ENCODE results near the gene SYNJ2. TPM values are rescaled to one million over a fixed set of nuclear protein-coding genes. Genes with fewer than 3 reads are reported as not detected.

SYNJ2 gene
- polyA plus RNA-seq, 10 donors = 8.0 to 12.8 (median 9.7) TPM

GRCh38 chr6:158010591-158011477 lies 29.2 kb downstream of the SYNJ2 start:
- DNase-seq = no peak

- no peak for DNase-seq
Measured at GRCh38 chr6:158011478-158011920, 29.8 kb downstream of the SYNJ2 start.

- DNase-seq = no peak
Measured at GRCh38 chr6:158011980-158012566, 30.4 kb downstream of the SYNJ2 start.

- no peak for DNase-seq
Measured at GRCh38 chr6:158013904-158014504, 32.3 kb downstream of the SYNJ2 start.

- DNase-seq = no peak
Measured at GRCh38 chr6:158014505-158015187, 33.0 kb downstream of the SYNJ2 start.

GRCh38 chr6:158015188-158015506 lies 33.5 kb downstream of the SYNJ2 start:
- no peak for DNase-seq

GRCh38 chr6:158016571-158017383 lies 35.1 kb downstream of the SYNJ2 start:
- peak in 1 of 3 donors; percentile 57 for DNase-seq

GRCh38 chr6:158017621-158018040 lies 36.0 kb downstream of the SYNJ2 start:
- no peak for DNase-seq

GRCh38 chr6:158018041-158018771 lies 36.5 kb downstream of the SYNJ2 start:
- peak; percentile 60 to 86 (median 71) for DNase-seq

GRCh38 chr6:158018851-158019361 lies 37.2 kb downstream of the SYNJ2 start:
- peak in 1 of 3 donors; percentile 54 for DNase-seq

GRCh38 chr6:158019416-158019815 lies 37.8 kb downstream of the SYNJ2 start:
- no peak for DNase-seq

GRCh38 chr6:158020272-158020711 lies 38.6 kb downstream of the SYNJ2 start:
- DNase-seq = no peak

- DNase-seq = no peak
Measured at GRCh38 chr6:158020811-158021210, 39.1 kb downstream of the SYNJ2 start.

- no peak for DNase-seq
Measured at GRCh38 chr6:158021376-158021775, 39.7 kb downstream of the SYNJ2 start.

GRCh38 chr6:158021814-158022748 lies 40.4 kb downstream of the SYNJ2 start:
- DNase-seq = no peak

GRCh38 chr6:158022749-158023596 lies 41.3 kb downstream of the SYNJ2 start:
- DNase-seq = no peak

- no peak for DNase-seq
Measured at GRCh38 chr6:158023597-158023939, 41.9 kb downstream of the SYNJ2 start.

GRCh38 chr6:158024566-158025297 lies 43.1 kb downstream of the SYNJ2 start:
- DNase-seq = no peak

Data from muscle of back (tissue), 11 donors.